Upper lobe of right lung (tissue), 1 donor: Measurements from ENCODE around the gene LRIG1. TPM values are rescaled to one million over a fixed set of nuclear protein-coding genes. Genes with fewer than 3 reads are reported as not detected.

Experiments
- ATAC-seq: fragments of 200-7000 bp; cut with Tn5 transposase; one replicate; pipeline ENCODE4 v1.9.1; 2020; ENCODE audit warnings: mild to moderate bottlenecking, moderate library complexity
- DNase-seq: peaks from one replicate; pipeline ENCODE4 v3.0.0-alpha.2; 2020
- H3K27ac ChIP-seq: fragments of 200-600 bp; one replicate; pipeline ENCODE4 v1.8.0; 2022
- H3K27me3 ChIP-seq: fragments of 200-600 bp; one replicate; pipeline ENCODE4 v1.8.0; 2022; ENCODE audit warnings: mild to moderate bottlenecking
- H3K36me3 ChIP-seq: fragments of 200-600 bp; one replicate; pipeline ENCODE4 v1.8.0; 2022
- H3K4me1 ChIP-seq: fragments of 200-600 bp; one replicate; pipeline ENCODE4 v1.8.0; 2022
- H3K4me3 ChIP-seq: fragments of 200-600 bp; one replicate; pipeline ENCODE4 v1.8.0; 2022; ENCODE audit warnings: mild to moderate bottlenecking
- H3K9me3 ChIP-seq: fragments of 200-600 bp; one replicate; pipeline ENCODE4 v1.8.0; 2022
- intact Hi-C: fragments of 100-400 bp; cut with DNase I; formaldehyde crosslinking; loops from one replicate; pipeline ENCODE4 v1.11.0; 2022
- total RNA-seq: library from RNA; stranded (reverse); fragmentation: NEBNext Ultra II Directional; extraction: Animal tissue kit (Norgen Biotek cat#: 25700); gene quantifications from one replicate; pipeline ENCODE4 v1.2.1, GENCODE V29; 2021
- TF ChIP-seq, protein P1 (sequence below): fragments of 200-600 bp; IDR thresholded peaks from one replicate; pipeline ENCODE4 v1.8.0; 2022; ENCODE audit warnings: antibody characterized with exemption
- donor health status: DM: no; HTN: yes; CAD: no; lungs with severe emphysema.

Gene LRIG1
- total RNA-seq, 1 donor from 2014 or later = 56.2 TPM

DNA sequence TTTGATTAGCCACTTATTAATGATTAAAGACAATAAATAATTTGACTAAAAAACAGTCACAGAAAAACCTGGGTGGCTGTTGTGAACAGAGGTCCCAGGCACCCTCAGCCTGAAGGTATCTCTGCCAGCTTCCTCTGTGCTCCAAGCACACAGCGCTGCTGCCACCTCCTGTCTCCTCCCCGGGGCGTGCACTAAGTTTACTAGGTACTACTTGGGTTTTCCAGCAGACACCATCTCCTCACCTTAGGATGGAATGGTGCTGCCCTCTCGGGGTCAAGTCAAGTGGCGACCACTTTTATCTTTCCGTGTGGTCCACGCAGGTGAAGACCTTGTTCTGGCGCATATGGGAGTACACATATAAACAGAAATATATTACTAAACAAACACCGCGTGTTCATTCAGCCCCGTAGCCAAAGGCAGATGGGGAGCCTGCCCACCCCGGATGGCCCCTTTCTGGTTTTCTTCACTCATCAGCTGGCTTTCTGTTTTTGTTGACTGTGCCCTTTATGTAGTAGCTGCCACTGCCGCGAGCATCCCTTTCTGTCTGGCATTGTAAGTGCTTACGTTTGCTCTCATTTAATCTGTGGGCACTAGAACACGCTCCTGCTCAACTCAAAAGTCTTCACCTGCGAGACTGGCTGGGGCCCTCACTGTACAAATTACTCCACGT, 128.0 kb downstream of the LRIG1 start:
- TF ChIP-seq, protein P1, sequence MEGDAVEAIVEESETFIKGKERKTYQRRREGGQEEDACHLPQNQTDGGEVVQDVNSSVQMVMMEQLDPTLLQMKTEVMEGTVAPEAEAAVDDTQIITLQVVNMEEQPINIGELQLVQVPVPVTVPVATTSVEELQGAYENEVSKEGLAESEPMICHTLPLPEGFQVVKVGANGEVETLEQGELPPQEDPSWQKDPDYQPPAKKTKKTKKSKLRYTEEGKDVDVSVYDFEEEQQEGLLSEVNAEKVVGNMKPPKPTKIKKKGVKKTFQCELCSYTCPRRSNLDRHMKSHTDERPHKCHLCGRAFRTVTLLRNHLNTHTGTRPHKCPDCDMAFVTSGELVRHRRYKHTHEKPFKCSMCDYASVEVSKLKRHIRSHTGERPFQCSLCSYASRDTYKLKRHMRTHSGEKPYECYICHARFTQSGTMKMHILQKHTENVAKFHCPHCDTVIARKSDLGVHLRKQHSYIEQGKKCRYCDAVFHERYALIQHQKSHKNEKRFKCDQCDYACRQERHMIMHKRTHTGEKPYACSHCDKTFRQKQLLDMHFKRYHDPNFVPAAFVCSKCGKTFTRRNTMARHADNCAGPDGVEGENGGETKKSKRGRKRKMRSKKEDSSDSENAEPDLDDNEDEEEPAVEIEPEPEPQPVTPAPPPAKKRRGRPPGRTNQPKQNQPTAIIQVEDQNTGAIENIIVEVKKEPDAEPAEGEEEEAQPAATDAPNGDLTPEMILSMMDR = peak; percentile 10
- intact Hi-C loops = no loop called here
- ATAC-seq (peak; percentile 42), DNase-seq (no peak)
- peaks cover 34% of the 10 kb centered on the region for H3K36me3 ChIP-seq
- no peak overlapping the region for H3K27ac ChIP-seq
- H3K9me3 ChIP-seq = no peaks in the 10 kb centered on the region
- H3K27me3 ChIP-seq = no peaks in the 10 kb centered on the region
- H3K4me3 ChIP-seq = no peak overlapping the region
- no peaks in the 10 kb centered on the region for H3K4me1 ChIP-seq

- TF ChIP-seq, protein P1 = no peak
- Histone ChIP-seq H3K27ac (no peak overlapping the region), H3K9me3 (no peaks in the 10 kb centered on the region), H3K4me1 (no peaks in the 10 kb centered on the region), H3K36me3 (peaks cover 25% of the 10 kb centered on the region), H3K4me3 (no peak overlapping the region), H3K27me3 (no peaks in the 10 kb centered on the region)
- intact Hi-C loops = no loop called here
- ATAC-seq (no peak), DNase-seq (no peak)
These were observed 129.4 kb downstream of the LRIG1 start for GRCh38 chr3:66371432-66371831.

- ATAC-seq (peak; percentile 27), DNase-seq (no peak)
- H3K27me3 ChIP-seq = no peaks in the 10 kb centered on the region
- no peaks in the 10 kb centered on the region for H3K9me3 ChIP-seq
- no peak overlapping the region for H3K4me3 ChIP-seq
- H3K4me1 ChIP-seq = no peaks in the 10 kb centered on the region
- TF ChIP-seq, protein P1 = no peak
- H3K36me3 ChIP-seq = peaks cover 12% of the 10 kb centered on the region
- no peak overlapping the region for H3K27ac ChIP-seq
- intact Hi-C loops = no loop called here
These were observed 130.6 kb downstream of the LRIG1 start for GRCh38 chr3:66370179-66370578.

GRCh38 chr3:66367979-66368378, 132.8 kb downstream of the LRIG1 start:
- Histone ChIP-seq H3K27ac (no peak overlapping the region), H3K4me1 (no peaks in the 10 kb centered on the region), H3K27me3 (no peaks in the 10 kb centered on the region), H3K36me3 (no peaks in the 10 kb centered on the region), H3K4me3 (no peak overlapping the region), H3K9me3 (no peaks in the 10 kb centered on the region)
- ATAC-seq (no peak), DNase-seq (no peak)
- TF ChIP-seq, protein P1 = no peak
- intact Hi-C loops = no loop called here

DNA sequence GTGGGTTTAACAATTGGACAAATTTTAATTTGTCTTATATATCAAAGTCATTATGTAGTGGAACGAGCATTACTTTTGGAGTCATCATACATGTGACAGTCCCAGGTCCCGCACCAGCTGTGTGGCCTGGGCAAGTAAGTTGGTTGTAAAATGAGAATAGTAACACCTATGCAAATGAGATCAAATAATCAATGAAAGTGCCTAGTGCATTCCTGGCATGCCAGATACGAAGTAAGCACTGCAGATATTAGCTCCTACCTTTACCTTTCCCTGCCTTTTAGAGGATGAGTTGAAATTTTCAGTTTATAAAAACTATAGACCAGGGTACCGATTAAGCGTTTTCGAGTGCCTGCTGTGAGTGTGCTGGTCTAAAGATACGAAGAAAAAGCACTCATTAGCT, 134.1 kb downstream of the LRIG1 start:
- TF ChIP-seq, protein P1 = no peak
- no peaks in the 10 kb centered on the region for H3K9me3 ChIP-seq
- no peaks in the 10 kb centered on the region for H3K4me1 ChIP-seq
- ATAC-seq (no peak), DNase-seq (no peak)
- no peaks in the 10 kb centered on the region for H3K27me3 ChIP-seq
- intact Hi-C loops = no loop called here
- no peak overlapping the region for H3K4me3 ChIP-seq
- no peaks in the 10 kb centered on the region for H3K36me3 ChIP-seq
- no peak overlapping the region for H3K27ac ChIP-seq

DNA sequence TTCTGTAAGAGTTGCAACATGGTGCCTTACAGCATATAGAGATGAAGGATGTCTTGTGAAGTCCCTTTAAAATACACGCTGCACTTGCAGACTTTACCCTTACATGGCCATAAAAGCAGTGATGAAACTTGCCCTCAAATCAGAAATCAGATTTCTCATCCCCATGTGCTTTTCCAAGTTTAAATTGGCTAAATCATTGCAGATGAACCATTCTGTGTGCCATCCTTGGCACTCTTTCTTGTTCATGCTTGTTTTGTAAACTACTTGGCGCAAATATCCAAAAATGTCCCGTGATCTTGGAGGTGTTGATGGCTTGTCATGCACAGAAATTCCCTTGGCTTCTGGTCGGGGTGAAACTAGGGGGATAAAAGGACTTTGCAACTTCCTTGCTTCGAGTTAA, 135.7 kb downstream of the LRIG1 start:
- H3K36me3 ChIP-seq = no peaks in the 10 kb centered on the region
- no peak for DNase-seq
- H3K27me3 ChIP-seq = no peaks in the 10 kb centered on the region
- no peak for ATAC-seq
- TF ChIP-seq, protein P1 = no peak
- no peak overlapping the region for H3K4me3 ChIP-seq
- H3K27ac ChIP-seq = no peak overlapping the region
- intact Hi-C loops = no loop called here
- no peaks in the 10 kb centered on the region for H3K9me3 ChIP-seq
- H3K4me1 ChIP-seq = no peaks in the 10 kb centered on the region
